Heart left ventricle (tissue), 16 donors: ENCODE data around the gene SLC2A4. TPM values are rescaled to one million over a fixed set of nuclear protein-coding genes. Genes with fewer than 3 reads are reported as not detected.

Source experiments
- ATAC-seq, 4 donors: fragments of 200-7000 bp; cut with Tn5 transposase; one replicate each; pipeline ENCODE4 v1.9.1; 2020 to 2022; ENCODE audit warnings: moderate library complexity in 4 of 4, mild to moderate bottlenecking in 3 of 4, moderate number of reproducible peaks in 1 of 4
- DNase-seq, 5 donors: peaks; one replicate each; pipeline ENCODE4 v3.0.0-alpha.2; 2020
- H3K27ac ChIP-seq, 12 donors: fragments of 200-600 bp; sonication (generic) in 4 of 12; one replicate each; pipeline versions ENCODE4 v1.5.0 to v1.8.0; 2016 to 2022; ENCODE audit warnings: mild to moderate bottlenecking in 2 of 12
- H3K27me3 ChIP-seq, 9 donors: fragments of 200-600 bp; sonication (generic) in 2 of 9; one replicate each; pipeline versions ENCODE4 v1.5.1 to v1.8.0; 2016 to 2022; ENCODE audit warnings: mild to moderate bottlenecking in 3 of 9
- H3K36me3 ChIP-seq, 9 donors: fragments of 200-600 bp; sonication (generic) in 2 of 9; one replicate each; pipeline versions ENCODE4 v1.5.0 to v1.8.0; 2018 to 2022; ENCODE audit warnings: mild to moderate bottlenecking in 2 of 9
- H3K4me1 ChIP-seq, 12 donors: fragments of 200-600 bp; sonication (generic) in 4 of 12; one replicate each; pipeline versions ENCODE4 v1.5.0 to v1.8.0; 2016 to 2022; ENCODE audit warnings: mild to moderate bottlenecking in 3 of 12
- H3K4me3 ChIP-seq, 12 donors: fragments of 200-600 bp; sonication (generic) in 4 of 12; one replicate each; pipeline versions ENCODE4 v1.5.0 to v1.8.0; 2017 to 2022; ENCODE audit warnings: mild to moderate bottlenecking in 9 of 12, moderate library complexity in 4 of 12
- H3K9me3 ChIP-seq, 12 donors: fragments of 200-600 bp; sonication (generic) in 4 of 12; one replicate each; pipeline versions ENCODE4 v1.5.0 to v1.8.0; 2016 to 2022; ENCODE audit warnings: mild to moderate bottlenecking in 1 of 12
- CTCF ChIP-seq, 12 donors: fragments of 200-600 bp; sonication (generic) in 4 of 12; IDR thresholded peaks; one replicate each; pipeline versions ENCODE4 v1.5.0 to v1.8.0; 2018 to 2022; ENCODE audit warnings: antibody characterized with exemption in 12 of 12, mild to moderate bottlenecking in 5 of 12
- POLR2A ChIP-seq, 2 donors: fragments of 450-650 bp; IDR thresholded peaks; one replicate each; pipeline ENCODE4 v1.6.1; 2017; ENCODE audit warnings: antibody characterized with exemption in 2 of 2, mild to moderate bottlenecking in 2 of 2, moderate library complexity in 2 of 2
- WGBS, 4 donors: extraction: QIAGEN DNeasy Blood & Tissue Kit in 2 of 4; methylation state at CpG; one replicate each; pipeline versions ENCODE4 v1.1.5 to v1.1.7; 2013 to 2018; 5-methylcytosine and 5-hydroxymethylcytosine counted together
- intact Hi-C, 10 donors: fragments of 100-400 bp; cut with DNase I; formaldehyde crosslinking; loops; one replicate each; pipeline versions ENCODE4 v1.11.1 to v1.14.2; 2022
- polyA plus RNA-seq, 2 donors: library from polyadenylated mRNA; stranded (reverse); fragments of 200-250 nt; gene quantifications; one replicate each; pipeline ENCODE4 v1.2.3, GENCODE V29; 2013
- total RNA-seq, 9 donors: library from RNA; depleted of rRNA in 2 of 9; stranded (reverse); fragments of >200 nt in 2 of 9; fragmentation: NEBNext Ultra II Directional in 3 of 9; extraction: Animal tissue kit (Norgen Biotek cat#: 25700) in 3 of 9; gene quantifications; one replicate each; pipeline versions ENCODE4 v1.1.0 to v1.2.4, GENCODE V29; 2016 to 2023
- donor health status: ischemic (EF 13 %, LVEDD 7.1; RV severe dilation, severe dysfunction).
- donor health status: healthy with polysubstance abuse.
- donor health status: DM: no; HTN: yes; CAD: no.
- donor health status: DM: no; HTN: no; CAD: no.
- donor health status: ischemic (EF 25% LVEDD 6.9; RV normal size, moderate dysfunction).
- donor health status: ischemic (EF 25% LVEDD 5.7; RV mildly dilated, moderate dysfunction).
- donor health status: healthy.
- donor health status: DM: yes; HTN: yes; CAD: no.
- donor health status: ischemic (EF 35%, LVEDD 5.7; RV mildly dilated, moderate dysfunction).
- donor health status: nonischemic (EF 11% LVEDD 7.7; RV severe dilation, severe dysfunction).
- donor health status: DM: yes; HTN: yes; CAD: no.
- donor health status: PGD.
- donor health status: ischemic (EF 29% LVEDD 5.4; RV normal size, mild dysfunction).
- donor health status: nonischemic (EF 23%, LVEDD 6.1; RV moderate dilation, normal function).

SLC2A4 gene
- total and polyA plus RNA-seq, 11 donors, result 48.5 to 184 (median 157) TPM

- Histone ChIP-seq H3K27me3 (no peaks in the 10 kb centered on the region), H3K4me1 (peaks cover 5 to 53% (median 26%) of the 10 kb centered on the region in 12 donors), H3K36me3 (peaks cover 0 to 37% (median 30%) of the 10 kb centered on the region in 9 donors), H3K27ac (peak within 1 kb of the TSS; percentile 17 to 96 (median 88)), H3K4me3 (peak within 1 kb of the TSS; percentile 65 to 99 (median 84)), H3K9me3 (no peaks in the 10 kb centered on the region)
- peak in 1 of 2 donors; percentile 79 for TF ChIP-seq POLR2A (IDR thresholded peaks at IDR 0.05)
- TF ChIP-seq CTCF (IDR thresholded peaks at IDR 0.05), result no peak
- 0 to 1% (median 1%) methylated on average over 19 to 72 of the region's 72 CpGs for WGBS, 4 donors
- ATAC-seq, result peak; percentile 53 to 68 (median 64)
- intact Hi-C loops, result loop anchor here in 3 of 10 donors (10.0 kb wide), 3 partner anchors 250 to 610 kb away; partner anchors contain the start of genes CD68 (in 1 of the 3), POLR2A (in 1 of the 3) and SLC35G6 (in 1 of the 3)
- DNase-seq, result peak; percentile 96 to 97 (median 97)
Measured at GRCh38 chr17:7234083-7234951, 47.2 kb upstream of the SLC2A4 start, which contains the start of gene DVL2. Gene DVL2, minus strand, starts transcription at chr17:7234517. Its CDS starts 255 bp downstream, at chr17:7234262.

GRCh38 chr17:7235693-7236665 is 45.5 kb upstream of the SLC2A4 start:
- Histone ChIP-seq H3K36me3 (peaks cover 0 to 38% (median 26%) of the 10 kb centered on the region in 9 donors), H3K27ac (peak overlapping the region in 1 of 12 donors; percentile 91), H3K4me3 (no peak overlapping the region), H3K4me1 (peaks cover 10 to 67% (median 39%) of the 10 kb centered on the region in 12 donors), H3K9me3 (no peaks in the 10 kb centered on the region), H3K27me3 (no peaks in the 10 kb centered on the region)
- 84 to 87% (median 85%) methylated on average over 21 to 22 of the region's 22 CpGs for WGBS, 4 donors
- TF ChIP-seq CTCF (IDR thresholded peaks at IDR 0.05), result no peak
- no peak for TF ChIP-seq POLR2A (IDR thresholded peaks at IDR 0.05)
- no peak for ATAC-seq
- intact Hi-C loops, result loop anchor here in 3 of 10 donors (2.0 to 10.0 kb wide), 4 partner anchors 15 to 609 kb away; partner anchors contain the start of genes CD68 (in 1 of the 3), POLR2A (in 1 of the 3) and SLC35G6 (in 1 of the 3)
- peak in 4 of 5 donors; percentile 11 to 54 (median 22) for DNase-seq

GRCh38 chr17:7236808-7237207 is 44.7 kb upstream of the SLC2A4 start:
- Histone ChIP-seq H3K4me3 (peak overlapping the region in 2 of 12 donors; percentile 96 to 98), H3K27ac (peak overlapping the region in 5 of 12 donors; percentile 91 to 98 (median 95)), H3K9me3 (no peaks in the 10 kb centered on the region), H3K36me3 (peaks cover 0 to 38% (median 29%) of the 10 kb centered on the region in 9 donors), H3K4me1 (peaks cover 10 to 69% (median 44%) of the 10 kb centered on the region in 12 donors), H3K27me3 (no peaks in the 10 kb centered on the region)
- TF ChIP-seq CTCF (IDR thresholded peaks at IDR 0.05), result no peak
- no peak for TF ChIP-seq POLR2A (IDR thresholded peaks at IDR 0.05)
- intact Hi-C loops, result loop anchor here in 3 of 10 donors (2.0 to 10.0 kb wide), 4 partner anchors 16 to 608 kb away; partner anchors contain the start of genes CD68 (in 1 of the 3), POLR2A (in 1 of the 3) and SLC35G6 (in 1 of the 3)
- DNase-seq (peak in 1 of 5 donors; percentile 24), ATAC-seq (no peak)
- WGBS, 4 donors, result 87 to 89% (median 88%) methylated on average over 6 of the region's 6 CpGs
